ENCODE results near the gene PDE6C. TPM values are rescaled to one million over a fixed set of nuclear protein-coding genes. Genes with fewer than 3 reads are reported as not detected.

The PDE6C gene
- total and polyA plus RNA-seq, 2 of the 4 experiments (the other 2 are of a cell fraction): not detected

DNA sequence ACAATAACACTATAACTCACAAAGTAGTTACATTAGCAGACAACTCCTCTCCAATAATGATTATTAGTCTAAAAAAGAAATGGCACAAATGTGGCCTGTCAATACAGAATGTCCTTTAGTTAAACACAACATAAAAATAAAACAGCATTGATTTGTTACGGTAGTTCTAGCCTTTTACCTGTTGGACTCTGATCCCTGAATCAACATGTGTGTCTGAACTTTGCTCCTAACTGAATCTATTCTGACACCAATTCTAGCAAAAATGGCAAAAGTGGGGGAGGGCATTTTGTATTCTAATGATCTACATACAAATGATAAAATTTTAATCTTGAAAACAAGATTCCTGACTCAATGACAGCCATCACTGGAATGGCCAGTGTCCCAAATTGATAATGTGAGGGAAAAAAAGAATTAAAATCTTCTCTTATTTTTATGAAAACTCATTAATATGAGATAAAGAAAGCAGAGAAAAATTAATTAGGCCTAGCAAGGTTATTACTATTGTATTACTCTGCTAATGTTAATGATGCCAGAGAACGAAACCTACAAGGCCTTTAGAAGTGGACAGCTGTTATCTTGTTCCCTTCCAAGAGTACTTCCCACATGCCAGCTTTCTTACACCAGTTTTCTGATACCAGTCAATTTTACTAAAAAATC, 59.8 kb downstream of the PDE6C start:
- H2AK5ac ChIP-seq (ENCODE audit: low read depth, low read length): no peak overlapping the region
- no peak overlapping the region for H2BK20ac ChIP-seq (ENCODE audit: low read depth, low read length)
- no peaks in the 10 kb centered on the region for H3K27me3 ChIP-seq (ENCODE audit: control insufficient read depth, insufficient read depth, low read length)
- no peak for ATAC-seq (ENCODE audit: low read depth)
- no peak overlapping the region for H2AFZ ChIP-seq (replicated peaks; ENCODE audit: low read length, poor library complexity)
- no peak for DNase-seq
- H3K4me3 ChIP-seq (ENCODE audit: insufficient read depth, low read depth, low read length): no peak overlapping the region
- no peak overlapping the region for H3K4ac ChIP-seq (ENCODE audit: low read depth, low read length)
- in situ Hi-C loops (cut with MboI; ENCODE audit: low sequenced_read_pairs): loop anchor here (10.0 kb wide), 1 partner anchor 117 kb away; no protein-coding TSS in a partner anchor
- H2BK120ac ChIP-seq (ENCODE audit: low read depth, low read length): no peak overlapping the region
- no peak overlapping the region for H3K18ac ChIP-seq (ENCODE audit: low read depth, low read length)
- no peak overlapping the region for H3K23ac ChIP-seq (ENCODE audit: low read depth, low read length)
- dilution Hi-C loops (cut with HindIII; ENCODE audit: low sequenced_read_pairs, unreplicated experiment): no loop called here
- no peak overlapping the region for H4K91ac ChIP-seq (ENCODE audit: insufficient read depth, low read depth, low read length)
- H3K56ac ChIP-seq (ENCODE audit: extremely low read depth, insufficient read depth, low read length): no peak overlapping the region
- H3K9ac ChIP-seq (ENCODE audit: low read depth, low read length): no peak overlapping the region
- H3K14ac ChIP-seq (replicated peaks; ENCODE audit: low read depth, low read length): no peak overlapping the region
- no peaks in the 10 kb centered on the region for H4K20me1 ChIP-seq (ENCODE audit: insufficient read depth, low read length)
- POLR2A ChIA-PET (ENCODE audit: unreplicated experiment): no interaction called here
- H4K8ac ChIP-seq (ENCODE audit: low read depth in 2 of 2, low read length in 2 of 2): no peak overlapping the region
- TF ChIP-seq, protein P1, sequence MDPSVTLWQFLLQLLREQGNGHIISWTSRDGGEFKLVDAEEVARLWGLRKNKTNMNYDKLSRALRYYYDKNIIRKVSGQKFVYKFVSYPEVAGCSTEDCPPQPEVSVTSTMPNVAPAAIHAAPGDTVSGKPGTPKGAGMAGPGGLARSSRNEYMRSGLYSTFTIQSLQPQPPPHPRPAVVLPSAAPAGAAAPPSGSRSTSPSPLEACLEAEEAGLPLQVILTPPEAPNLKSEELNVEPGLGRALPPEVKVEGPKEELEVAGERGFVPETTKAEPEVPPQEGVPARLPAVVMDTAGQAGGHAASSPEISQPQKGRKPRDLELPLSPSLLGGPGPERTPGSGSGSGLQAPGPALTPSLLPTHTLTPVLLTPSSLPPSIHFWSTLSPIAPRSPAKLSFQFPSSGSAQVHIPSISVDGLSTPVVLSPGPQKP (IDR thresholded peaks at IDR 0.05; ENCODE audit: borderline replicate concordance, low read depth, low read length): no peak
- TF ChIP-seq CEBPB (IDR thresholded peaks at IDR 0.05; ENCODE audit: low read depth, low read length): no peak
- no peak for TF ChIP-seq MAZ (IDR thresholded peaks at IDR 0.05; ENCODE audit: borderline replicate concordance, low read depth, low read length)
- TF ChIP-seq RAD21 (IDR thresholded peaks at IDR 0.05; ENCODE audit: low read length): no peak
- no peak for TF ChIP-seq FOS (IDR thresholded peaks at IDR 0.05; ENCODE audit: low read depth, low read length)
- no peak for TF ChIP-seq CHD1 (IDR thresholded peaks at IDR 0.05; ENCODE audit: low read depth, low read length)
- no peak for TF ChIP-seq BHLHE40 (IDR thresholded peaks at IDR 0.05; ENCODE audit: low read depth, low read length)
- no peak for TF ChIP-seq RFX5 (IDR thresholded peaks at IDR 0.05; ENCODE audit: low read depth, low read length)
- no peak for TF ChIP-seq MXI1 (IDR thresholded peaks at IDR 0.05; ENCODE audit: borderline replicate concordance, low read depth, low read length)
- TF ChIP-seq, protein P2, sequence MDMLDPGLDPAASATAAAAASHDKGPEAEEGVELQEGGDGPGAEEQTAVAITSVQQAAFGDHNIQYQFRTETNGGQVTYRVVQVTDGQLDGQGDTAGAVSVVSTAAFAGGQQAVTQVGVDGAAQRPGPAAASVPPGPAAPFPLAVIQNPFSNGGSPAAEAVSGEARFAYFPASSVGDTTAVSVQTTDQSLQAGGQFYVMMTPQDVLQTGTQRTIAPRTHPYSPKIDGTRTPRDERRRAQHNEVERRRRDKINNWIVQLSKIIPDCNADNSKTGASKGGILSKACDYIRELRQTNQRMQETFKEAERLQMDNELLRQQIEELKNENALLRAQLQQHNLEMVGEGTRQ (IDR thresholded peaks at IDR 0.05; ENCODE audit: low read depth, low read length): no peak
- no peak for TF ChIP-seq RCOR1 (IDR thresholded peaks at IDR 0.05; ENCODE audit: insufficient replicate concordance, low read length)
- no peak for TF ChIP-seq NFE2L2 (IDR thresholded peaks at IDR 0.05; ENCODE audit: low read depth, low read length)
- TF ChIP-seq POLR2A (IDR thresholded peaks at IDR 0.05; ENCODE audit: low read depth, low read length): no peak
- TF ChIP-seq, protein P3, sequence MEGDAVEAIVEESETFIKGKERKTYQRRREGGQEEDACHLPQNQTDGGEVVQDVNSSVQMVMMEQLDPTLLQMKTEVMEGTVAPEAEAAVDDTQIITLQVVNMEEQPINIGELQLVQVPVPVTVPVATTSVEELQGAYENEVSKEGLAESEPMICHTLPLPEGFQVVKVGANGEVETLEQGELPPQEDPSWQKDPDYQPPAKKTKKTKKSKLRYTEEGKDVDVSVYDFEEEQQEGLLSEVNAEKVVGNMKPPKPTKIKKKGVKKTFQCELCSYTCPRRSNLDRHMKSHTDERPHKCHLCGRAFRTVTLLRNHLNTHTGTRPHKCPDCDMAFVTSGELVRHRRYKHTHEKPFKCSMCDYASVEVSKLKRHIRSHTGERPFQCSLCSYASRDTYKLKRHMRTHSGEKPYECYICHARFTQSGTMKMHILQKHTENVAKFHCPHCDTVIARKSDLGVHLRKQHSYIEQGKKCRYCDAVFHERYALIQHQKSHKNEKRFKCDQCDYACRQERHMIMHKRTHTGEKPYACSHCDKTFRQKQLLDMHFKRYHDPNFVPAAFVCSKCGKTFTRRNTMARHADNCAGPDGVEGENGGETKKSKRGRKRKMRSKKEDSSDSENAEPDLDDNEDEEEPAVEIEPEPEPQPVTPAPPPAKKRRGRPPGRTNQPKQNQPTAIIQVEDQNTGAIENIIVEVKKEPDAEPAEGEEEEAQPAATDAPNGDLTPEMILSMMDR (conservative IDR thresholded peaks at IDR 0.05; ENCODE audit: low read depth, low read length): no peak
- no peak for TF ChIP-seq MAFK (IDR thresholded peaks at IDR 0.05; ENCODE audit: low read depth, low read length)
- TF ChIP-seq SMC3 (IDR thresholded peaks at IDR 0.05; ENCODE audit: low read depth, low read length): no peak
- no peaks in the 10 kb centered on the region for H3K79me1 ChIP-seq (ENCODE audit: low read depth in 1 of 2, low read length in 2 of 2)
- no peaks in the 10 kb centered on the region for H3K9me1 ChIP-seq (ENCODE audit: insufficient read depth, low read length)
- CTCF ChIA-PET: no interaction called here
- BruUV-seq (replicated peaks): no TSS peak
- no peak overlapping the region for H3K4me2 ChIP-seq (ENCODE audit: low read depth, low read length)
- no peaks in the 10 kb centered on the region for H3K4me1 ChIP-seq (ENCODE audit: control insufficient read depth, insufficient read depth, low read length)
- H3K36me3 ChIP-seq (ENCODE audit: control insufficient read depth, insufficient read depth, low read length): peaks cover 12% of the 10 kb centered on the region
- no peak overlapping the region for H2AK9ac ChIP-seq (replicated peaks; ENCODE audit: low read depth, low read length, poor library complexity)
- no CpG with 5 or more reads among the region's 2 CpGs for WGBS, 2 experiments (ENCODE audit: extremely low coverage in 2 of 2, insufficient read length in 1 of 2)
- H2BK5ac ChIP-seq (ENCODE audit: low read depth, low read length, poor library complexity, severe bottlenecking): no peak overlapping the region
- H3K9me3 ChIP-seq (ENCODE audit: control insufficient read depth, insufficient read depth, low read length): no peaks in the 10 kb centered on the region
- no peak overlapping the region for H4K5ac ChIP-seq (ENCODE audit: low read depth, low read length)
- no peak overlapping the region for H3K27ac ChIP-seq (ENCODE audit: insufficient read depth, low read length)
- no peak overlapping the region for H2BK15ac ChIP-seq (ENCODE audit: low read depth, low read length)
- intact Hi-C loops (cut with micrococcal nuclease): loop anchor here (2.0 kb wide), 1 partner anchor 17 kb away; no protein-coding TSS in a partner anchor
